Cerebellar nuclear complex (tissue), 1 donor: ENCODE measurements around the gene TSPOAP1.
"Not testable (repeated sequence)": the region's sequence is repeated elsewhere in the genome, so short reads cannot be mapped to it uniquely, and the experiment has no call there.

Source experiments
- DNase-seq, 2 experiments: peaks; one replicate each; lab custom pipeline; 2025; lab: John Stamatoyannopoulos, UW

Gene TSPOAP1

GRCh38 chr17:58360296-58361063 lies 31.9 kb upstream of the TSPOAP1 start:
- DNase-seq, result no peak

- DNase-seq, result no peak
Measured at GRCh38 chr17:58358408-58359172, 30.0 kb upstream of the TSPOAP1 start.

- DNase-seq, result no peak
Measured at GRCh38 chr17:58357312-58358297, 29.0 kb upstream of the TSPOAP1 start.

- no peak for DNase-seq
Measured at GRCh38 chr17:58356231-58356630, 27.6 kb upstream of the TSPOAP1 start.

GRCh38 chr17:58354541-58355216 lies 26.1 kb upstream of the TSPOAP1 start:
- DNase-seq, result no peak

- DNase-seq, result no peak
Measured at GRCh38 chr17:58353389-58353825, 24.8 kb upstream of the TSPOAP1 start.

GRCh38 chr17:58352596-58353388 lies 24.2 kb upstream of the TSPOAP1 start:
- peak in 1 of 2 experiments; percentile 10 for DNase-seq

GRCh38 chr17:58351831-58352595 lies 23.4 kb upstream of the TSPOAP1 start, which contains the start of gene SUPT4H1:
Gene SUPT4H1 (minus strand): TSS chr17:58352201. CDS start chr17:58352135, 66 bp downstream.
- DNase-seq, result peak; percentile 72 to 79

GRCh38 chr17:58351182-58351581 lies 22.6 kb upstream of the TSPOAP1 start:
- no peak for DNase-seq

GRCh38 chr17:58348038-58348437 lies 19.4 kb upstream of the TSPOAP1 start:
- DNase-seq, result no peak

- no peak for DNase-seq
Measured at GRCh38 chr17:58345500-58345899, 16.9 kb upstream of the TSPOAP1 start.

- no peak for DNase-seq
Measured at GRCh38 chr17:58344791-58345157, 16.2 kb upstream of the TSPOAP1 start.

GRCh38 chr17:58344047-58344790 lies 15.6 kb upstream of the TSPOAP1 start:
- DNase-seq, result no peak

GRCh38 chr17:58343131-58343530 lies 14.5 kb upstream of the TSPOAP1 start:
- DNase-seq, result no peak

- DNase-seq, result no peak
Measured at GRCh38 chr17:58341861-58342475, 13.4 kb upstream of the TSPOAP1 start.

- DNase-seq, result not testable (repeated sequence)
Measured at GRCh38 chr17:58341136-58341860, 12.7 kb upstream of the TSPOAP1 start.

GRCh38 chr17:58340405-58340876 lies 11.8 kb upstream of the TSPOAP1 start:
- DNase-seq, result no peak
